ENCODE data around the gene RASSF5. TPM values are rescaled to one million over a fixed set of nuclear protein-coding genes. Genes with fewer than 3 reads are reported as not detected.

Gene RASSF5
- total and polyA plus RNA-seq, 9 of the 15 experiments (the other 6 are each of a cell fraction or from before 2014, with no cell fraction given), result 6.1 to 41.0 (median 25.2) TPM

DNA sequence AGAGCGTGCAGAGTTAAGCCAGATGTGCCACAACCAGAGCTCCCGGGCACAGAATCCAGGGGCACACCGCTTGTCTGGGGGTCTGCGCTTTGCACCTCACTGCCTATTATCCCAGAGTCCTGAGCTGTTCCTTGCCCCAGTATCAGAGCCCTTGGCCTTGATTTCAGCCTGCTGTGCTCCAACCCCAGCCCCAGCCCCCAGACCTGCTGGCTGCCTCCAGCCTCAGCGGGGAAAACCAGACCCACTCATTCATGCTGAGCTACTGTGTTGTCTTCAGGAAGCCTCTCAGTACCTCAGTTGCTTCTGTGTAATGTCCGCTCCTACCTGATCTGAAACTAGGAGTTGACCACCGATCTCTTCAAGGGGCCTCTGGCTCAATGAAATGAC is 35.9 kb upstream of the RASSF5 start:
- in situ Hi-C loops (cut with MboI), result no loop called here
- TF ChIP-seq EHMT2 (IDR thresholded peaks at IDR 0.05) (no peak), ZNF174 (CRISPR knock-in tag; IDR thresholded peaks at IDR 0.05) (no peak), ZNF253 (CRISPR knock-in tag; conservative IDR thresholded peaks at IDR 0.05) (no peak), ILK (tag; IDR thresholded peaks at IDR 0.05; ENCODE audit: borderline replicate concordance, low read depth) (no peak), ILF3 (IDR thresholded peaks at IDR 0.05; ENCODE audit: borderline replicate concordance) (no peak), ZNF24 (IDR thresholded peaks at IDR 0.05) (no peak), CSDE1 (IDR thresholded peaks at IDR 0.05) (no peak), ZFP1 (CRISPR knock-in tag; IDR thresholded peaks at IDR 0.05) (no peak), ZNF695 (CRISPR knock-in tag; IDR thresholded peaks at IDR 0.05) (no peak), NUFIP1 (IDR thresholded peaks at IDR 0.05; ENCODE audit: partially characterized antibody) (no peak), ZNF75A (CRISPR knock-in tag; IDR thresholded peaks at IDR 0.05) (no peak), SIX5 (IDR thresholded peaks at IDR 0.05; ENCODE audit: borderline replicate concordance in 1 of 2, insufficient read depth in 1 of 2, low read depth in 1 of 2, low read length in 2 of 2) (no peak), ELF4 (CRISPR knock-in tag; IDR thresholded peaks at IDR 0.05) (no peak), CREBBP (IDR thresholded peaks at IDR 0.05; ENCODE audit: low read depth, low read length) (no peak)
- TF ChIP-seq, protein P1, sequence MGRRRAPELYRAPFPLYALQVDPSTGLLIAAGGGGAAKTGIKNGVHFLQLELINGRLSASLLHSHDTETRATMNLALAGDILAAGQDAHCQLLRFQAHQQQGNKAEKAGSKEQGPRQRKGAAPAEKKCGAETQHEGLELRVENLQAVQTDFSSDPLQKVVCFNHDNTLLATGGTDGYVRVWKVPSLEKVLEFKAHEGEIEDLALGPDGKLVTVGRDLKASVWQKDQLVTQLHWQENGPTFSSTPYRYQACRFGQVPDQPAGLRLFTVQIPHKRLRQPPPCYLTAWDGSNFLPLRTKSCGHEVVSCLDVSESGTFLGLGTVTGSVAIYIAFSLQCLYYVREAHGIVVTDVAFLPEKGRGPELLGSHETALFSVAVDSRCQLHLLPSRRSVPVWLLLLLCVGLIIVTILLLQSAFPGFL (CRISPR knock-in tag; IDR thresholded peaks at IDR 0.05), result no peak
- TF ChIP-seq, protein P2, sequence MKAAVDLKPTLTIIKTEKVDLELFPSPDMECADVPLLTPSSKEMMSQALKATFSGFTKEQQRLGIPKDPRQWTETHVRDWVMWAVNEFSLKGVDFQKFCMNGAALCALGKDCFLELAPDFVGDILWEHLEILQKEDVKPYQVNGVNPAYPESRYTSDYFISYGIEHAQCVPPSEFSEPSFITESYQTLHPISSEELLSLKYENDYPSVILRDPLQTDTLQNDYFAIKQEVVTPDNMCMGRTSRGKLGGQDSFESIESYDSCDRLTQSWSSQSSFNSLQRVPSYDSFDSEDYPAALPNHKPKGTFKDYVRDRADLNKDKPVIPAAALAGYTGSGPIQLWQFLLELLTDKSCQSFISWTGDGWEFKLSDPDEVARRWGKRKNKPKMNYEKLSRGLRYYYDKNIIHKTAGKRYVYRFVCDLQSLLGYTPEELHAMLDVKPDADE (conservative IDR thresholded peaks at IDR 0.05; ENCODE audit: control insufficient read depth, low read depth, low read length), result no peak
- TF ChIP-seq, protein P3, sequence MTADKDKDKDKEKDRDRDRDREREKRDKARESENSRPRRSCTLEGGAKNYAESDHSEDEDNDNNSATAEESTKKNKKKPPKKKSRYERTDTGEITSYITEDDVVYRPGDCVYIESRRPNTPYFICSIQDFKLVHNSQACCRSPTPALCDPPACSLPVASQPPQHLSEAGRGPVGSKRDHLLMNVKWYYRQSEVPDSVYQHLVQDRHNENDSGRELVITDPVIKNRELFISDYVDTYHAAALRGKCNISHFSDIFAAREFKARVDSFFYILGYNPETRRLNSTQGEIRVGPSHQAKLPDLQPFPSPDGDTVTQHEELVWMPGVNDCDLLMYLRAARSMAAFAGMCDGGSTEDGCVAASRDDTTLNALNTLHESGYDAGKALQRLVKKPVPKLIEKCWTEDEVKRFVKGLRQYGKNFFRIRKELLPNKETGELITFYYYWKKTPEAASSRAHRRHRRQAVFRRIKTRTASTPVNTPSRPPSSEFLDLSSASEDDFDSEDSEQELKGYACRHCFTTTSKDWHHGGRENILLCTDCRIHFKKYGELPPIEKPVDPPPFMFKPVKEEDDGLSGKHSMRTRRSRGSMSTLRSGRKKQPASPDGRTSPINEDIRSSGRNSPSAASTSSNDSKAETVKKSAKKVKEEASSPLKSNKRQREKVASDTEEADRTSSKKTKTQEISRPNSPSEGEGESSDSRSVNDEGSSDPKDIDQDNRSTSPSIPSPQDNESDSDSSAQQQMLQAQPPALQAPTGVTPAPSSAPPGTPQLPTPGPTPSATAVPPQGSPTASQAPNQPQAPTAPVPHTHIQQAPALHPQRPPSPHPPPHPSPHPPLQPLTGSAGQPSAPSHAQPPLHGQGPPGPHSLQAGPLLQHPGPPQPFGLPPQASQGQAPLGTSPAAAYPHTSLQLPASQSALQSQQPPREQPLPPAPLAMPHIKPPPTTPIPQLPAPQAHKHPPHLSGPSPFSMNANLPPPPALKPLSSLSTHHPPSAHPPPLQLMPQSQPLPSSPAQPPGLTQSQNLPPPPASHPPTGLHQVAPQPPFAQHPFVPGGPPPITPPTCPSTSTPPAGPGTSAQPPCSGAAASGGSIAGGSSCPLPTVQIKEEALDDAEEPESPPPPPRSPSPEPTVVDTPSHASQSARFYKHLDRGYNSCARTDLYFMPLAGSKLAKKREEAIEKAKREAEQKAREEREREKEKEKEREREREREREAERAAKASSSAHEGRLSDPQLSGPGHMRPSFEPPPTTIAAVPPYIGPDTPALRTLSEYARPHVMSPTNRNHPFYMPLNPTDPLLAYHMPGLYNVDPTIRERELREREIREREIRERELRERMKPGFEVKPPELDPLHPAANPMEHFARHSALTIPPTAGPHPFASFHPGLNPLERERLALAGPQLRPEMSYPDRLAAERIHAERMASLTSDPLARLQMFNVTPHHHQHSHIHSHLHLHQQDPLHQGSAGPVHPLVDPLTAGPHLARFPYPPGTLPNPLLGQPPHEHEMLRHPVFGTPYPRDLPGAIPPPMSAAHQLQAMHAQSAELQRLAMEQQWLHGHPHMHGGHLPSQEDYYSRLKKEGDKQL (CRISPR knock-in tag; IDR thresholded peaks at IDR 0.05; ENCODE audit: borderline replicate concordance), result no peak

More for the DNA sequence above, 35.9 kb upstream of the RASSF5 start:
- Histone ChIP-seq H3K27me3 (ENCODE audit: control insufficient read depth in 2 of 2, insufficient read depth in 2 of 2, low read length in 2 of 2) (peaks cover 3 to 22% of the 10 kb centered on the region in 2 experiments; a peak in 3 of 5 replicates), H3K9me1 (ENCODE audit: control insufficient read depth, insufficient read depth, low read length) (no peaks in the 10 kb centered on the region), H3K36me3 (ENCODE audit: control insufficient read depth, insufficient read depth, low read length) (no peaks in the 10 kb centered on the region), H3K79me2 (ENCODE audit: control insufficient read depth, insufficient read depth, low read length) (no peaks in the 10 kb centered on the region), H3K9me3 (replicated peaks; ENCODE audit: control insufficient read depth, insufficient read depth, low read depth, low read length) (no peaks in the 10 kb centered on the region), H2AFZ (ENCODE audit: low read depth, low read length) (no peak overlapping the region), H4K20me1 (replicated peaks; ENCODE audit: control insufficient read depth, insufficient read depth, low read length) (no peaks in the 10 kb centered on the region), H3K4me2 (ENCODE audit: insufficient read depth, low read length) (peak overlapping the region; percentile 77; the same call in 1 of the 2 replicates), H3K4me1 (replicated peaks in 1 of 2; ENCODE audit: control insufficient read depth in 2 of 2, insufficient read depth in 2 of 2, low read length in 2 of 2) (peaks cover 22 to 41% of the 10 kb centered on the region in 2 experiments), H3K9ac (ENCODE audit: insufficient read depth in 1 of 2, low read depth in 2 of 2, low read length in 2 of 2) (peak overlapping the region in 1 of 2 experiments; percentile 89; a peak in 2 of 4 replicates), H3K4me3 (no peak overlapping the region), H3K27ac (ENCODE audit: extremely low read depth, low read depth, low read length) (no peak overlapping the region)
- intact Hi-C loops (cut with micrococcal nuclease), result loop anchor here (10.0 kb wide), 1 partner anchor 603 kb away; no protein-coding TSS in a partner anchor
- ChIA-PET CTCF (ENCODE audit: low intra/inter-chr PET ratio) (no interaction called here), POLR2A (interaction anchor here (1.1 to 1.5 kb wide), 4 partner anchors 12 to 69 kb away, joined by 3 to 5 read pairs (median 4); no protein-coding TSS in a partner anchor)
- WGBS (ENCODE audit: insufficient coverage, low coverage, missing lambda C conversion rate), result 70% methylated on average over 7 of the region's 7 CpGs
- DNase-seq (ENCODE audit: extremely low read depth in 1 of 4, low spot score in 3 of 4), result no peak
- no peak for FAIRE-seq
- no TSS peak for BruUV-seq (replicated peaks)
- ATAC-seq, result no peak

Measured in K562 (cell line).